ENCODE results near the gene ARFGEF3.

DNA sequence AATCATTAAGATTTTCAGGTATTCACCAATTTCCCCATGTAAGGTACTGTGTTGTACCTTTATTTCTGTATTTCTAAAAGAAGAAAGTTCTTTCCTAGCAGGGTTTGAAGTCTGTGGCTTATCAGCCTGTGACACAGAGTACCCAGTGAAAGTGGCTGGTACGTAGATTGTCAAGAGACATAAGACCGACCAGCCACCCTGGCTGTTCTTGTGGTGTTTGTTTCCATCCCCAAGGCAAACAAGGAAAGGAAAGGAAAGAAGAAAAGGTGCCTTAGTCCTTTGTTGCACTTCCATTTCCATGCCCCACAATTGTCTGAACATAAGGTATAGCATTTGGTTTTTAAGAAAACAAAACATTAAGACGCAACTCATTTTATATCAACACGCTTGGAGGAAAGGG is 175.3 kb downstream of the ARFGEF3 start:
- TF ChIP-seq ZBTB48 (tag by site-specific recombination; IDR thresholded peaks at IDR 0.05) (no peak), ZNF248 (tag by site-specific recombination; IDR thresholded peaks at IDR 0.05) (no peak), ZNF138 (tag by site-specific recombination; IDR thresholded peaks at IDR 0.05; ENCODE audit: borderline replicate concordance) (no peak), SALL2 (tag by site-specific recombination; IDR thresholded peaks at IDR 0.05; ENCODE audit: borderline replicate concordance) (no peak)
- TF ChIP-seq, protein P1, sequence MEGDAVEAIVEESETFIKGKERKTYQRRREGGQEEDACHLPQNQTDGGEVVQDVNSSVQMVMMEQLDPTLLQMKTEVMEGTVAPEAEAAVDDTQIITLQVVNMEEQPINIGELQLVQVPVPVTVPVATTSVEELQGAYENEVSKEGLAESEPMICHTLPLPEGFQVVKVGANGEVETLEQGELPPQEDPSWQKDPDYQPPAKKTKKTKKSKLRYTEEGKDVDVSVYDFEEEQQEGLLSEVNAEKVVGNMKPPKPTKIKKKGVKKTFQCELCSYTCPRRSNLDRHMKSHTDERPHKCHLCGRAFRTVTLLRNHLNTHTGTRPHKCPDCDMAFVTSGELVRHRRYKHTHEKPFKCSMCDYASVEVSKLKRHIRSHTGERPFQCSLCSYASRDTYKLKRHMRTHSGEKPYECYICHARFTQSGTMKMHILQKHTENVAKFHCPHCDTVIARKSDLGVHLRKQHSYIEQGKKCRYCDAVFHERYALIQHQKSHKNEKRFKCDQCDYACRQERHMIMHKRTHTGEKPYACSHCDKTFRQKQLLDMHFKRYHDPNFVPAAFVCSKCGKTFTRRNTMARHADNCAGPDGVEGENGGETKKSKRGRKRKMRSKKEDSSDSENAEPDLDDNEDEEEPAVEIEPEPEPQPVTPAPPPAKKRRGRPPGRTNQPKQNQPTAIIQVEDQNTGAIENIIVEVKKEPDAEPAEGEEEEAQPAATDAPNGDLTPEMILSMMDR (tag by site-specific recombination; IDR thresholded peaks at IDR 0.05), result no peak
- TF ChIP-seq, protein P2, sequence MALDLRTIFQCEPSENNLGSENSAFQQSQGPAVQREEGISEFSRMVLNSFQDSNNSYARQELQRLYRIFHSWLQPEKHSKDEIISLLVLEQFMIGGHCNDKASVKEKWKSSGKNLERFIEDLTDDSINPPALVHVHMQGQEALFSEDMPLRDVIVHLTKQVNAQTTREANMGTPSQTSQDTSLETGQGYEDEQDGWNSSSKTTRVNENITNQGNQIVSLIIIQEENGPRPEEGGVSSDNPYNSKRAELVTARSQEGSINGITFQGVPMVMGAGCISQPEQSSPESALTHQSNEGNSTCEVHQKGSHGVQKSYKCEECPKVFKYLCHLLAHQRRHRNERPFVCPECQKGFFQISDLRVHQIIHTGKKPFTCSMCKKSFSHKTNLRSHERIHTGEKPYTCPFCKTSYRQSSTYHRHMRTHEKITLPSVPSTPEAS (tag by site-specific recombination; IDR thresholded peaks at IDR 0.05), result no peak
- TF ChIP-seq, protein P3, sequence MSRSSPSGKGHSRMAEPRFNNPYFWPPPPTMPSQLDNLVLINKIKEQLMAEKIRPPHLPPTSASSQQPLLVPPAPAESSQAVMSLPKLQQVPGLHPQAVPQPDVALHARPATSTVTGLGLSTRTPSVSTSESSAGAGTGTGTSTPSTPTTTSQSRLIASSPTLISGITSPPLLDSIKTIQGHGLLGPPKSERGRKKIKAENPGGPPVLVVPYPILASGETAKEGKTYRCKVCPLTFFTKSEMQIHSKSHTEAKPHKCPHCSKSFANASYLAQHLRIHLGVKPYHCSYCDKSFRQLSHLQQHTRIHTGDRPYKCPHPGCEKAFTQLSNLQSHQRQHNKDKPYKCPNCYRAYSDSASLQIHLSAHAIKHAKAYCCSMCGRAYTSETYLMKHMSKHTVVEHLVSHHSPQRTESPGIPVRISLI (tag by site-specific recombination; IDR thresholded peaks at IDR 0.05), result no peak
